HG03025 (cell line): Measurements from ENCODE around the gene LGALS9.
"Not testable (repeated sequence)": the region's sequence is repeated elsewhere in the genome, so short reads cannot be mapped to it uniquely, and the experiment has no call there.

Experiments used
- ATAC-seq: cut with Tn5 transposase; IDR thresholded peaks from one replicate; pipeline ENCODE4 v1.9.1; 2021; ENCODE audit warnings: mild to moderate bottlenecking, moderate library complexity; ENCODE audit not compliant: unreplicated experiment, low FRiP score

LGALS9 gene

GRCh38 chr17:27650836-27651235, 19.8 kb downstream of the LGALS9 start:
- no peak for ATAC-seq

GRCh38 chr17:27651411-27652345, 20.7 kb downstream of the LGALS9 start:
- ATAC-seq: no peak

- ATAC-seq: not testable (repeated sequence)
Measured at GRCh38 chr17:27653449-27653971, 22.5 kb downstream of the LGALS9 start.

- no peak for ATAC-seq
Measured at GRCh38 chr17:27654136-27654535, 23.1 kb downstream of the LGALS9 start.

- ATAC-seq: no peak
Measured at GRCh38 chr17:27654654-27655524, 23.9 kb downstream of the LGALS9 start.

GRCh38 chr17:27655525-27656111, 24.6 kb downstream of the LGALS9 start:
- ATAC-seq: not testable (repeated sequence)

- ATAC-seq: not testable (repeated sequence)
Measured at GRCh38 chr17:27656620-27657019, 25.6 kb downstream of the LGALS9 start.

GRCh38 chr17:27657620-27658019, 26.6 kb downstream of the LGALS9 start:
- no peak for ATAC-seq

GRCh38 chr17:27659683-27660082, 28.7 kb downstream of the LGALS9 start:
- no peak for ATAC-seq

GRCh38 chr17:27660436-27660835, 29.4 kb downstream of the LGALS9 start:
- ATAC-seq: no peak

GRCh38 chr17:27663936-27664605, 33.1 kb downstream of the LGALS9 start:
- no peak for ATAC-seq

GRCh38 chr17:27664606-27664965, 33.6 kb downstream of the LGALS9 start:
- ATAC-seq: no peak

GRCh38 chr17:27665549-27665948, 34.6 kb downstream of the LGALS9 start:
- ATAC-seq: no peak

- not testable (repeated sequence) for ATAC-seq
Measured at GRCh38 chr17:27666270-27666669, 35.3 kb downstream of the LGALS9 start.

GRCh38 chr17:27666831-27667560, 36.0 kb downstream of the LGALS9 start:
- no peak for ATAC-seq

GRCh38 chr17:27667656-27668487, 36.9 kb downstream of the LGALS9 start:
- ATAC-seq: no peak

GRCh38 chr17:27668488-27668823, 37.5 kb downstream of the LGALS9 start:
- ATAC-seq: no peak

- no peak for ATAC-seq
Measured at GRCh38 chr17:27669136-27669535, 38.1 kb downstream of the LGALS9 start.

- ATAC-seq: no peak
Measured at GRCh38 chr17:27669850-27670249, 38.9 kb downstream of the LGALS9 start.
